ENCODE data around the gene PCGF3. TPM values are rescaled to one million over a fixed set of nuclear protein-coding genes. Genes with fewer than 3 reads are reported as not detected.
A peak's percentile ranks its signal among the peaks of the same experiment; 100 is the strongest.
"Not testable (repeated sequence)": the region's sequence is repeated elsewhere in the genome, so short reads cannot be mapped to it uniquely, and the experiment has no call there.

PCGF3 gene
- total RNA-seq, 1 experiment from 2014 or later: 34.1 TPM

GRCh38 chr4:752196-752861 lies 46.7 kb downstream of the PCGF3 start:
- DNase-seq (ENCODE audit: low spot score): peak; percentile 71
- in situ Hi-C loops (cut with HindIII; ENCODE audit: low sequenced_read_pairs): no loop called here

GRCh38 chr4:753186-753585 lies 47.6 kb downstream of the PCGF3 start:
- in situ Hi-C loops (cut with HindIII; ENCODE audit: low sequenced_read_pairs): not testable (repeated sequence)

GRCh38 chr4:754221-755120 lies 48.8 kb downstream of the PCGF3 start:
- in situ Hi-C loops (cut with HindIII; ENCODE audit: low sequenced_read_pairs): no loop called here
- no peak for DNase-seq (ENCODE audit: low spot score)

More at GRCh38 chr4:753186-753585, 47.6 kb downstream of the PCGF3 start:
- not testable (repeated sequence) for DNase-seq (ENCODE audit: low spot score)

GRCh38 chr4:757111-757510 lies 51.5 kb downstream of the PCGF3 start:
- DNase-seq (ENCODE audit: low spot score): no peak
- in situ Hi-C loops (cut with HindIII; ENCODE audit: low sequenced_read_pairs): no loop called here

GRCh38 chr4:759810-760209 lies 54.2 kb downstream of the PCGF3 start:
- in situ Hi-C loops (cut with HindIII; ENCODE audit: low sequenced_read_pairs); DNase-seq (ENCODE audit: low spot score): not testable (repeated sequence)

- no peak for DNase-seq (ENCODE audit: low spot score)
- in situ Hi-C loops (cut with HindIII; ENCODE audit: low sequenced_read_pairs): no loop called here
Observed at GRCh38 chr4:760616-761015, 55.0 kb downstream of the PCGF3 start.

- in situ Hi-C loops (cut with HindIII; ENCODE audit: low sequenced_read_pairs): no loop called here
- DNase-seq (ENCODE audit: low spot score): no peak
Observed at GRCh38 chr4:761086-761485, 55.5 kb downstream of the PCGF3 start.

GRCh38 chr4:761739-762138 lies 56.1 kb downstream of the PCGF3 start:
- in situ Hi-C loops (cut with HindIII; ENCODE audit: low sequenced_read_pairs): no loop called here
- DNase-seq (ENCODE audit: low spot score): no peak

GRCh38 chr4:762211-763190 lies 56.9 kb downstream of the PCGF3 start:
- in situ Hi-C loops (cut with HindIII; ENCODE audit: low sequenced_read_pairs): no loop called here
- peak; percentile 83 for DNase-seq (ENCODE audit: low spot score)

- DNase-seq (ENCODE audit: low spot score): peak; percentile 37
- in situ Hi-C loops (cut with HindIII; ENCODE audit: low sequenced_read_pairs): no loop called here
Observed at GRCh38 chr4:763191-763810, 57.7 kb downstream of the PCGF3 start.

- in situ Hi-C loops (cut with HindIII; ENCODE audit: low sequenced_read_pairs): no loop called here
- peak; percentile 4 for DNase-seq (ENCODE audit: low spot score)
Observed at GRCh38 chr4:763922-764321, 58.3 kb downstream of the PCGF3 start.

- in situ Hi-C loops (cut with HindIII; ENCODE audit: low sequenced_read_pairs): loop anchor here (5.0 kb wide), 1 partner anchor 83 kb away; no protein-coding TSS in a partner anchor
- DNase-seq (ENCODE audit: low spot score): peak; percentile 2
Observed at GRCh38 chr4:764405-765169, 59.0 kb downstream of the PCGF3 start.

GRCh38 chr4:766152-766515 lies 60.5 kb downstream of the PCGF3 start:
- DNase-seq (ENCODE audit: low spot score): peak; percentile 37
- in situ Hi-C loops (cut with HindIII; ENCODE audit: low sequenced_read_pairs): loop anchor here (5.0 kb wide), 1 partner anchor 81 kb away; no protein-coding TSS in a partner anchor

- in situ Hi-C loops (cut with HindIII; ENCODE audit: low sequenced_read_pairs): loop anchor here (5.0 kb wide), 1 partner anchor 81 kb away; no protein-coding TSS in a partner anchor
- DNase-seq (ENCODE audit: low spot score): peak; percentile 48
Observed at GRCh38 chr4:766559-767283, 61.1 kb downstream of the PCGF3 start.

- in situ Hi-C loops (cut with HindIII; ENCODE audit: low sequenced_read_pairs): loop anchor here (5.0 kb wide), 1 partner anchor 79 kb away; no protein-coding TSS in a partner anchor
- DNase-seq (ENCODE audit: low spot score): no peak
Observed at GRCh38 chr4:768076-768475, 62.4 kb downstream of the PCGF3 start.

- in situ Hi-C loops (cut with HindIII; ENCODE audit: low sequenced_read_pairs): loop anchor here (5.0 kb wide), 1 partner anchor 78 kb away; no protein-coding TSS in a partner anchor
- DNase-seq (ENCODE audit: low spot score): no peak
Observed at GRCh38 chr4:768995-769394, 63.4 kb downstream of the PCGF3 start.

- no peak for DNase-seq (ENCODE audit: low spot score)
- in situ Hi-C loops (cut with HindIII; ENCODE audit: low sequenced_read_pairs): loop anchor here (5.0 kb wide), 1 partner anchor 78 kb away; no protein-coding TSS in a partner anchor
Observed at GRCh38 chr4:769511-769910, 63.9 kb downstream of the PCGF3 start.
